Spleen (tissue), 11 donors: ENCODE data around the gene GPR158. TPM values are rescaled to one million over a fixed set of nuclear protein-coding genes. Genes with fewer than 3 reads are reported as not detected.

Source experiments
- DNase-seq: peaks from one replicate; pipeline ENCODE4 v3.0.0-alpha.2; 2020
- H3K27ac ChIP-seq, 8 donors: fragments of 200-600 bp; sonication (generic) in 7 of 8; 1 replicate in 4 of 8; 2 replicates in 4 of 8; pipeline versions ENCODE4 v1.5.0 to v1.8.0; 2016 to 2021; ENCODE audit warnings: inconsistent platforms in 4 of 8, mild to moderate bottlenecking in 4 of 8, moderate library complexity in 1 of 8
- H3K27me3 ChIP-seq, 7 donors: fragments of 200-600 bp; sonication (generic) in 6 of 7; replicated peaks in 1 of 7; 1 replicate in 4 of 7; 2 replicates in 3 of 7; pipeline versions ENCODE4 v1.5.0 to v1.8.0; 2016 to 2021; ENCODE audit warnings: inconsistent platforms in 3 of 7, mild to moderate bottlenecking in 1 of 7
- H3K36me3 ChIP-seq, 6 donors: fragments of 200-600 bp; sonication (generic) in 5 of 6; 1 replicate in 4 of 6; 2 replicates in 2 of 6; pipeline versions ENCODE4 v1.5.0 to v1.8.0; 2016 to 2021; ENCODE audit warnings: inconsistent platforms in 2 of 6
- H3K4me1 ChIP-seq, 6 donors: fragments of 200-600 bp; sonication (generic) in 5 of 6; 1 replicate in 3 of 6; 2 replicates in 3 of 6; pipeline versions ENCODE4 v1.5.0 to v1.8.0; 2016 to 2021; ENCODE audit warnings: inconsistent platforms in 3 of 6
- H3K4me3 ChIP-seq, 8 donors: fragments of 200-600 bp; sonication (generic) in 7 of 8; 1 replicate in 4 of 8; 2 replicates in 4 of 8; pipeline versions ENCODE4 v1.5.0 to v1.8.0; 2016 to 2021; ENCODE audit warnings: inconsistent platforms in 4 of 8, mild to moderate bottlenecking in 4 of 8, moderate library complexity in 2 of 8
- H3K9me3 ChIP-seq, 8 donors: fragments of 200-600 bp; sonication (generic) in 7 of 8; 1 replicate in 4 of 8; 2 replicates in 4 of 8; pipeline versions ENCODE4 v1.5.0 to v1.8.0; 2016 to 2021; ENCODE audit warnings: inconsistent platforms in 4 of 8
- CTCF ChIP-seq, 11 experiments: fragments of 200-600 bp in 7 of 11; fragments of 450-650 bp in 4 of 11; sonication (generic) in 4 of 11; IDR thresholded peaks in 8 of 11; conservative IDR thresholded peaks in 3 of 11; 1 replicate in 7 of 11; 2 replicates in 4 of 11; pipeline versions ENCODE4 v1.4.0 to v1.8.0; 2016 to 2021; ENCODE audit warnings: antibody characterized with exemption in 11 of 11, inconsistent platforms in 4 of 11, mild to moderate bottlenecking in 1 of 11
- POLR2A ChIP-seq, 3 donors: fragments of 450-650 bp; IDR thresholded peaks; one replicate each; pipeline ENCODE4 v1.5.1; 2017; ENCODE audit warnings: antibody characterized with exemption in 3 of 3, mild to moderate bottlenecking in 1 of 3
- POLR2AphosphoS5 ChIP-seq, 3 donors: sonication (generic); formaldehyde crosslinking; IDR thresholded peaks; one replicate each; pipeline ENCODE4 v1.5.1; 2017; ENCODE audit warnings: antibody characterized with exemption in 3 of 3
- WGBS, 5 donors: extraction: QIAGEN DNeasy Blood & Tissue Kit in 3 of 5; methylation state at CpG; one replicate each; pipeline versions ENCODE4 v1.1.5 to v1.1.7; 2013 to 2018; 5-methylcytosine and 5-hydroxymethylcytosine counted together
- intact Hi-C: fragments of 100-400 bp; cut with DNase I; formaldehyde crosslinking; loops from one replicate; pipeline ENCODE4 v1.15.0; 2023; ENCODE audit warnings: low total_unique reads
- polyA plus RNA-seq, 3 donors: library from polyadenylated mRNA; stranded (reverse); fragments of 200-250 nt; gene quantifications; one replicate each; pipeline ENCODE4 v1.2.1, GENCODE V29; 2013
- total RNA-seq, 7 donors: library from RNA; depleted of rRNA in 3 of 7; stranded (reverse); fragments of >200 nt in 3 of 7; fragmentation: NEBNext Ultra II Directional in 4 of 7; extraction: Animal tissue kit (Norgen Biotek cat#: 25700) in 4 of 7; gene quantifications; one replicate each; pipeline versions ENCODE4 v1.1.0 to v1.2.1, GENCODE V29; 2016 to 2021
- donor health status: healthy with polysubstance abuse.
- donor health status: DM: no; HTN: no; CAD: no; lungs with moderate emphysema.
- donor health status: DM: no; HTN: no; CAD: no.
- donor health status: Bipolar disorder and iron deficiency.
- donor health status: healthy.
- donor health status: DM: no; HTN: no; CAD: no.
- donor health status: DM: yes; HTN: yes; CAD: no.

Gene GPR158
- total and polyA plus RNA-seq, 10 donors: 0.03 to 0.79 (median 0.16) TPM

DNA sequence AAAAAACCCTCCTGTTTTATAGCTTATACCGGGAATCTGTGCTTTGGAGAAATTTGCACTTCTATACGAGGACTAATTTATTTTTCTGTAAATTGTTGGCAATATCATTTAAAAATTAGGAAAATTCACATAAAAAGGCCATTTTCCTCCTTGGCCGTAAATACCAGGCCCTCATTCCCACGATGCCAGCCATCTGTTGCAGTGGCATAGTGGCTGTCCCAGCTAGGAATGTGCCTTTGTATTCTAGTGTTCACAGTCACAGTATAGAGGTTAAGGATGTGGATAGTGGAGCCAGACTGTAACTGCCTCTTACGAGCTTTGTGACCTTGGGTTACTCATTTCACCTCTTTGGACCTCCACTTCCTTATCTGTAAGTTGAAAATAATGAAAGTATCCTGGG lies 312.5 kb downstream of the GPR158 start:
- Histone ChIP-seq H3K4me3 (no peak overlapping the region), H3K9me3 (peaks cover 0 to 29% (median 16%) of the 10 kb centered on the region in 8 donors), H3K4me1 (no peaks in the 10 kb centered on the region), H3K36me3 (no peaks in the 10 kb centered on the region), H3K27ac (no peak overlapping the region), H3K27me3 (no peaks in the 10 kb centered on the region)
- no peak for DNase-seq
- TF ChIP-seq CTCF (IDR thresholded peaks at IDR 0.05 in 8 of 11, conservative IDR thresholded peaks at IDR 0.05 in 3 of 11): no peak
- TF ChIP-seq POLR2AphosphoS5 (IDR thresholded peaks at IDR 0.05): no peak
- TF ChIP-seq POLR2A (IDR thresholded peaks at IDR 0.05): no peak
- 73 to 86% (median 78%) methylated on average over 5 of the region's 5 CpGs for WGBS, 5 donors
- intact Hi-C loops: no loop called here

GRCh38 chr10:25492040-25492439 lies 317.2 kb downstream of the GPR158 start:
- no peaks in the 10 kb centered on the region for H3K36me3 ChIP-seq
- no peak for DNase-seq
- 81 to 94% (median 87%) methylated on average over 1 of the region's 1 CpG for WGBS, 5 donors
- H3K4me1 ChIP-seq: no peaks in the 10 kb centered on the region
- peaks cover 0 to 6% (median 1%) of the 10 kb centered on the region in 8 donors for H3K9me3 ChIP-seq
- TF ChIP-seq POLR2A (IDR thresholded peaks at IDR 0.05) (no peak), POLR2AphosphoS5 (IDR thresholded peaks at IDR 0.05) (no peak), CTCF (IDR thresholded peaks at IDR 0.05 in 8 of 11, conservative IDR thresholded peaks at IDR 0.05 in 3 of 11) (no peak)
- H3K27ac ChIP-seq: no peak overlapping the region
- no peak overlapping the region for H3K4me3 ChIP-seq
- no peaks in the 10 kb centered on the region for H3K27me3 ChIP-seq
- intact Hi-C loops: no loop called here

GRCh38 chr10:25492680-25493079 lies 317.9 kb downstream of the GPR158 start:
- no peak for TF ChIP-seq POLR2A (IDR thresholded peaks at IDR 0.05)
- no peak for TF ChIP-seq CTCF (IDR thresholded peaks at IDR 0.05 in 8 of 11, conservative IDR thresholded peaks at IDR 0.05 in 3 of 11)
- Histone ChIP-seq H3K27ac (no peak overlapping the region), H3K36me3 (no peaks in the 10 kb centered on the region), H3K4me3 (no peak overlapping the region), H3K4me1 (no peaks in the 10 kb centered on the region), H3K27me3 (no peaks in the 10 kb centered on the region), H3K9me3 (peaks cover 0 to 3% (median 0%) of the 10 kb centered on the region in 8 donors)
- intact Hi-C loops: no loop called here
- DNase-seq: no peak

DNA sequence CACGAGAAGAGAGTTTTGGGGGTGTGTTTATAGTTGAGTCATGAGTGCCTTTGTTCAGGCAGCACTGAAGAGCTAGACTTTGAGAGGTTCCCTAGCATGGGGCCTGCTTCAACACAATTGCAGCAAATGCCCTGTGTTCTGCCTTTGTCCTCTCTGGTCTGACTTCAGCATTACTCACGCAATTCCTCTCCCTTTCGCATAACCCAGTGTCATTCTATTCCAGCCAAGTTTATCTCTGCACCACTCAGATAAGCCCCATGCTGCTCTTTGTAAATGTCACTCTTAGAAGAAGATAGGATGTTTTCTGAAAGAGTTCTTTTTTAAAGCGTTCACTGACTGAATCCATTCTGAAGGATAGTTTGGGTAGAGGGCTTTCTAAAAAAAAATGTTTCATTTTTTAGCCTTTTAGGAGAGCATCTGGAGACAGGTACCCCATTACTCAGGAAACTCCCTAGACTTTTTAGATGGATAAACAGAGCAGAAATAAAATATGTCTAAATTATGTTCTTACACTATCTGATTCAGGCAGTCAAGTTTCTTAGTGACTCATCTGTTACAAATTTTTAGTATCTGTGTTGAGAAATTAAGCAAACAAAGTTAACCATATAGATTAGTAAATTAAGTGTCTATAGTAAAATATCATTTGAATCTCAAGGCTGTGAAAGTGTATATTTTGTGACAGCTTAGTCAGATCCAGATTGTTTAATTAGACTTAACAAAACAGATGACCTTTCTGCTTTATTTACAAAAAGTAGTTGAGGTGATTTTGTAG lies 318.5 kb downstream of the GPR158 start:
- H3K27me3 ChIP-seq: no peaks in the 10 kb centered on the region
- intact Hi-C loops: no loop called here
- H3K4me1 ChIP-seq: no peaks in the 10 kb centered on the region
- no peak overlapping the region for H3K27ac ChIP-seq
- H3K36me3 ChIP-seq: no peaks in the 10 kb centered on the region
- H3K4me3 ChIP-seq: no peak overlapping the region
- DNase-seq: no peak
- WGBS, 5 donors: 27 to 44% (median 39%) methylated on average over 4 of the region's 4 CpGs
- H3K9me3 ChIP-seq: peaks cover 0 to 3% (median 0%) of the 10 kb centered on the region in 8 donors
- TF ChIP-seq POLR2AphosphoS5 (IDR thresholded peaks at IDR 0.05) (no peak), POLR2A (IDR thresholded peaks at IDR 0.05) (no peak), CTCF (IDR thresholded peaks at IDR 0.05 in 8 of 11, conservative IDR thresholded peaks at IDR 0.05 in 3 of 11) (no peak)
